Neutrophil (primary cell): ENCODE results near the gene GNG4.

ENCODE experiments used
- H3K27ac ChIP-seq: fragments of 200-600 bp; sonication (generic); 2 replicates; pipeline ENCODE4 v1.5.1; 2016; ENCODE audit warnings: mild to moderate bottlenecking, moderate library complexity
- H3K27me3 ChIP-seq: fragments of 200-600 bp; sonication (generic); 2 replicates; pipeline ENCODE4 v1.6.0; 2016; ENCODE audit warnings: mild to moderate bottlenecking
- H3K36me3 ChIP-seq: fragments of 200-600 bp; sonication (generic); 2 replicates; pipeline ENCODE4 v1.5.1; 2017
- H3K4me1 ChIP-seq, 2 experiments: fragments of 200-600 bp in 1 of 2; sonication (generic) in 1 of 2; 1 replicate in 1 of 2; 2 replicates in 1 of 2; pipeline versions ENCODE4 v1.5.1 to v1.6.1; 2013 to 2016; ENCODE audit warnings: low read depth in 1 of 2, low read length in 1 of 2, mild to moderate bottlenecking in 1 of 2, moderate library complexity in 1 of 2; ENCODE audit not compliant: control insufficient read depth in 1 of 2, insufficient read depth in 1 of 2
- H3K4me3 ChIP-seq, 2 experiments: fragments of 200-600 bp in 1 of 2; sonication (generic) in 1 of 2; 1 replicate in 1 of 2; 2 replicates in 1 of 2; pipeline ENCODE4 v1.5.1; 2013 to 2016; ENCODE audit warnings: low read depth in 1 of 2, low read length in 1 of 2, mild to moderate bottlenecking in 1 of 2, moderate library complexity in 1 of 2
- H3K9me3 ChIP-seq: fragments of 200-600 bp; sonication (generic); 2 replicates; pipeline ENCODE4 v1.5.1; 2016
- TF ChIP-seq, protein P1 (sequence below): fragments of 200-600 bp; sonication (generic); IDR thresholded peaks from 2 replicates; pipeline ENCODE4 v1.5.1; 2016; ENCODE audit warnings: antibody characterized with exemption

GNG4 gene

DNA sequence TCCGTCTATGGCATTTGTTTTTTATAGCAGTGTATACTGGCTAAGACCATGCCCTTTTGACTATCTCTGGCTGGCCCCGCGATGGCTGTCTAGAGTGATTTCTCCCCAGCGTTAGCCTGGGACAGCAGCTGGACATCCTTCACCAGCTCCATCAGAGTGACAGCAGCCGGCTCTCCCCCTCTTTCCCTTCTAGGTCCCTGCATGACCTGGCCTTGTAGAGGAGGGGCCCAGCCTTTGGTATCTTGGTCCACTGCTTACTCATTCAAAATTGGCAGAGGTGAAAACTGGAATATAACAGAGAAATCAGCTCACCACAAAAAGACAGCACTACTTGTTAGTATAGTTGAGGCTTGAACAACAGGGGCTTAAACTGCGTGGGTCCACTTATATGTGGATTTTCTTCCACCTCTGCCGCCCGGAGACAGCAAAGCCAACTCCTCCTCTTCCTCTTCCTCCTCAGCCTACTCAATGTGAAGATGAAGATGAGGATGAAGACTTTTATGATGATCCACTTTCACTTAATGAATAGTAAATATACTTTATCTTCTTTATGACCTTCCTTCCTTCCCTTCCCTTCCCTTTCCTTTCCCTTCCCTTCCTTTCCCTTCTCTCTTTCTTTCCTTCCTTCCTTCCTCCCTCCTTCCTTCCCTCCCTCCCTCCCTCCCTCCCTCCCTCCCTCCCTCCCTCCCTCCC is 116.0 kb downstream of the GNG4 start:
- Histone ChIP-seq H3K27ac (no peak overlapping the region), H3K27me3 (no peaks in the 10 kb centered on the region), H3K9me3 (no peaks in the 10 kb centered on the region), H3K36me3 (no peaks in the 10 kb centered on the region), H3K4me1 (no peaks in the 10 kb centered on the region), H3K4me3 (no peak overlapping the region)
- TF ChIP-seq, protein P1, sequence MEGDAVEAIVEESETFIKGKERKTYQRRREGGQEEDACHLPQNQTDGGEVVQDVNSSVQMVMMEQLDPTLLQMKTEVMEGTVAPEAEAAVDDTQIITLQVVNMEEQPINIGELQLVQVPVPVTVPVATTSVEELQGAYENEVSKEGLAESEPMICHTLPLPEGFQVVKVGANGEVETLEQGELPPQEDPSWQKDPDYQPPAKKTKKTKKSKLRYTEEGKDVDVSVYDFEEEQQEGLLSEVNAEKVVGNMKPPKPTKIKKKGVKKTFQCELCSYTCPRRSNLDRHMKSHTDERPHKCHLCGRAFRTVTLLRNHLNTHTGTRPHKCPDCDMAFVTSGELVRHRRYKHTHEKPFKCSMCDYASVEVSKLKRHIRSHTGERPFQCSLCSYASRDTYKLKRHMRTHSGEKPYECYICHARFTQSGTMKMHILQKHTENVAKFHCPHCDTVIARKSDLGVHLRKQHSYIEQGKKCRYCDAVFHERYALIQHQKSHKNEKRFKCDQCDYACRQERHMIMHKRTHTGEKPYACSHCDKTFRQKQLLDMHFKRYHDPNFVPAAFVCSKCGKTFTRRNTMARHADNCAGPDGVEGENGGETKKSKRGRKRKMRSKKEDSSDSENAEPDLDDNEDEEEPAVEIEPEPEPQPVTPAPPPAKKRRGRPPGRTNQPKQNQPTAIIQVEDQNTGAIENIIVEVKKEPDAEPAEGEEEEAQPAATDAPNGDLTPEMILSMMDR: no peak

DNA sequence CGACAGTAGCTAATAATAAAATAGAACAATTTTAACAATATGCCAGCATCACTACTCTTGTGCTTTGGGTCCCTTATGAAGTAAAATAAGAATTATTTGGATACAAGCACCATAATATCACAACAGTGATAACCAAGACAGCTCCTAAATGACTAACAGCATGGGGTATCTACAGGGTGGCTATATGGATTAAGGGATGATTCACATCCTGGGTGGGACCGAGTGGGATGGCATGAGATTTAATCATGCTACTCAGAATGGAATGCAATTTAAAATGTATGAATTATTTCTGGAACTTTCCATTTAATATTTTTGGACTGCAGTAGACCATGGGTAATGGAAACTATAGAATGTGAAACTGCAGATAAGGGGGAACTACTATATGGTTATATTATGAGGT is 117.2 kb downstream of the GNG4 start:
- Histone ChIP-seq H3K36me3 (no peaks in the 10 kb centered on the region), H3K4me3 (no peak overlapping the region), H3K4me1 (no peaks in the 10 kb centered on the region), H3K27me3 (no peaks in the 10 kb centered on the region), H3K9me3 (no peaks in the 10 kb centered on the region), H3K27ac (no peak overlapping the region)
- TF ChIP-seq, protein P1: no peak

DNA sequence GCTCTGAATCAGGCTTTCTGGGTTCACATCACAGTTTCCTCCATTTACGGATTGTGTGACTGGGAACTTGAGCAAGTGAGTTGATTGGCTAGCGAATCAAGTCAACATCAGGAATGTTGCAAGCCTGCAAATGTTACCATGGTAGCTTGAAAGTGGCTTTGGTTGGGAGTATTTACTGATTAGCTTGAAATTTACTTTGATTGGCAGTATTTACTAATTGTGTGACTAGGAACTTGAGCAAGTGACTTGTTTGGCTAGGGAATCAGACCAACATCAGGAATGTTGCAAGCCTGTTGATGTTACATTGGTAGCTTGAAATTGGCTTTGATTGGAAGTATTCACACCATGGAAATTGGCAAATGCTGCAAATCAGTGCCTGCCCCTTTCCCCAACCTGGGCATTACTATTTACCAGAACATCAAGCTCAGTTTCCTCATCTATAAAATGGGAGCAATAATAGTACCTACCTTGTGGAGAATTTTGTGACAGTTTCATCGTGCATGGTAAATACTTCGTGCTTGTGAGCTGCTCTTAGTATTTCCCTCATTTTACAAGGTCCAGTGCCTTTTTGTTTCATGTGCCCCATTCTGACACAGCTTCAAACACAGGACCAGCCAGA is 122.3 kb downstream of the GNG4 start:
- H3K36me3 ChIP-seq: no peaks in the 10 kb centered on the region
- no peak overlapping the region for H3K4me3 ChIP-seq
- no peaks in the 10 kb centered on the region for H3K9me3 ChIP-seq
- H3K27me3 ChIP-seq: no peaks in the 10 kb centered on the region
- H3K4me1 ChIP-seq: no peaks in the 10 kb centered on the region
- TF ChIP-seq, protein P1: no peak
- H3K27ac ChIP-seq: no peak overlapping the region

DNA sequence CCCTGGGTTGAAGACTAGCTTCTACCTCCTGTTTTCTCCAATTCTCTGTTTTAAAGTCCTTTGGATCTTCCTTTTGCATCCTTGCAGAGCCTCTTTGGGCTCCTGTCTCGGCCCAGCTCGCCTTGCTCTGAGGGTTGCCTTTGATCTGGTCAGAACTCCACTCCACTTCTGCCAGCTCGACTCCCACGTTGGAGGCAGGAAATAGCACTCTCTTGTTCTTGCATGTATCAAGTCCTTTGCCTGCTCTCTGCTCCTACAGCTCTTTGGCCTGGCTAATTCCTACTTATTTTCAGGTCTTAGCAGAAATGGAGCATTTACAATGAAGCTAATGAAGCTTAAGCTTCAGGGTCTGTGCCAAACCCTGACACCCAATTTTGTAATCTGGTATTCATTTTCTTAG is 124.3 kb downstream of the GNG4 start:
- TF ChIP-seq, protein P1: no peak
- no peaks in the 10 kb centered on the region for H3K9me3 ChIP-seq
- no peaks in the 10 kb centered on the region for H3K4me1 ChIP-seq
- H3K36me3 ChIP-seq: no peaks in the 10 kb centered on the region
- H3K27me3 ChIP-seq: no peaks in the 10 kb centered on the region
- no peak overlapping the region for H3K27ac ChIP-seq
- H3K4me3 ChIP-seq: no peak overlapping the region

DNA sequence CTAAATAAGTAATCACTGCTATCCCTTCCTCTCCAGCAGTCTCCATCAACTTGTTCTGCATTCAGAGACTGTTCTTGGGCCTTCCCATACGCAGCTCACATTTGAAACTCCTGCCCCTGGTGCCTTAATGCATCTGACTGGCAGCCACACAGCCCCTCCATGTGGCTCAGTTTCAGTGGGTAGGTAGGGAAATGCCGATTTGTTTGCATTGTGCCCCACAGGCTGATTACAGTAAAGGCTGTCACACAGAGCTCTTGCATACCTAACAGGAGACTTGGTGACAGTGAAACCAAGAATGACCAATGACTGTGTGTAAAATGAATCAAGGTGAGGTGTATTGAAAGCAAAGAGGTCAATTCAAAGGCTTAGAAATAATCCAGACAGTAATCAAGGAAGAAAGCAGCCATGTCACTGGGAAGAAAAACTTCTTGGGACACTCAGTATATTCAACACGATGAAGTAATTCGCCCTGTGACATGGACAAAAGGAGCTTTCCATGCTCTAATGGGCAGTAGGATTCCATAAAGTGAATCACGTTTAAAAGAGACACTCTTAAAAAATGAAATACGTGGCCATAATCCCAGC is 132.6 kb downstream of the GNG4 start:
- Histone ChIP-seq H3K4me1 (no peaks in the 10 kb centered on the region), H3K9me3 (no peaks in the 10 kb centered on the region), H3K27me3 (no peaks in the 10 kb centered on the region), H3K36me3 (no peaks in the 10 kb centered on the region), H3K27ac (no peak overlapping the region), H3K4me3 (no peak overlapping the region)
- TF ChIP-seq, protein P1: no peak
